DOHH2 (cell line): Measurements from ENCODE around the gene SLCO3A1.

ENCODE experiments used
- EZH2phosphoT487 ChIP-seq: fragments of 200-600 bp; sonication (generic); IDR thresholded peaks from 2 replicates; pipeline ENCODE4 v1.6.1; 2017; ENCODE audit warnings: borderline replicate concordance, mild to moderate bottlenecking, antibody characterized with exemption, low read length, moderate library complexity, mixed read lengths
- TF ChIP-seq, protein P1 (sequence below): fragments of 200-600 bp; sonication (generic); IDR thresholded peaks from one replicate; pipeline ENCODE4 v1.5.1; 2014; ENCODE audit warnings: antibody characterized with exemption, mild to moderate bottlenecking, low read depth, low read length; ENCODE audit not compliant: poor library complexity, severe bottlenecking

DNA sequence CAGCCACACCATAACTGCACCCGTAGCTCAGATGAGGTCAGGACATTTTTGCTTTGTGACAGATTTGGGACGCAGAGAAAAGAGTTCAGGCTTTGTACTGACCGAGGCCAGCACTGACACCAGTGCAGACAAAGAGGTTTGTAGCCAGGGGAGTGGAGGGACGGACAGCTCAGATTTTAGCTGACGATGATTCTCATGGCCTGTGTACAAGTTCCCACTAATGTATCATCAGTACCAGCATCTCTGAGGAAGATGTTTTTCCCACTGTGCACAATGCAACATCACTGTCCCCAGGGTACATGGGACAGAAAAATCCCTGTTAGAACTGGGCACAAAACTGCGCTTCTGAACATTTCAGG lies 112.7 kb downstream of the SLCO3A1 start:
- TF ChIP-seq, protein P1, sequence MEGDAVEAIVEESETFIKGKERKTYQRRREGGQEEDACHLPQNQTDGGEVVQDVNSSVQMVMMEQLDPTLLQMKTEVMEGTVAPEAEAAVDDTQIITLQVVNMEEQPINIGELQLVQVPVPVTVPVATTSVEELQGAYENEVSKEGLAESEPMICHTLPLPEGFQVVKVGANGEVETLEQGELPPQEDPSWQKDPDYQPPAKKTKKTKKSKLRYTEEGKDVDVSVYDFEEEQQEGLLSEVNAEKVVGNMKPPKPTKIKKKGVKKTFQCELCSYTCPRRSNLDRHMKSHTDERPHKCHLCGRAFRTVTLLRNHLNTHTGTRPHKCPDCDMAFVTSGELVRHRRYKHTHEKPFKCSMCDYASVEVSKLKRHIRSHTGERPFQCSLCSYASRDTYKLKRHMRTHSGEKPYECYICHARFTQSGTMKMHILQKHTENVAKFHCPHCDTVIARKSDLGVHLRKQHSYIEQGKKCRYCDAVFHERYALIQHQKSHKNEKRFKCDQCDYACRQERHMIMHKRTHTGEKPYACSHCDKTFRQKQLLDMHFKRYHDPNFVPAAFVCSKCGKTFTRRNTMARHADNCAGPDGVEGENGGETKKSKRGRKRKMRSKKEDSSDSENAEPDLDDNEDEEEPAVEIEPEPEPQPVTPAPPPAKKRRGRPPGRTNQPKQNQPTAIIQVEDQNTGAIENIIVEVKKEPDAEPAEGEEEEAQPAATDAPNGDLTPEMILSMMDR = no peak
- TF ChIP-seq EZH2phosphoT487 = no peak
